BJ (cell line): Measurements from ENCODE around the gene OBSL1. TPM values are rescaled to one million over a fixed set of nuclear protein-coding genes. Genes with fewer than 3 reads are reported as not detected.

ENCODE experiments used
- CTCF ChIA-PET: fragments of 350-600 bp; formaldehyde crosslinking; extraction: SDS; loops from one replicate; lab custom pipeline; 2021; ENCODE audit warnings: antibody characterized with exemption, inconsistent platforms; lab: Yijun Ruan, JAX
- POLR2A ChIA-PET: fragments of 300-600 bp; sonication (Branson Sonifier 250); formaldehyde crosslinking; extraction: SDS; loops from one replicate; lab custom pipeline; 2021; ENCODE audit warnings: antibody characterized with exemption; lab: Charles Lee
- DNase-seq: peaks from one replicate; pipeline ENCODE4 v3.0.0-alpha.2; 2011; ENCODE audit warnings: low read depth
- H3K27me3 ChIP-seq: 2 replicates; pipeline ENCODE4 v1.6.0; 2011; ENCODE audit warnings: low read length; ENCODE audit not compliant: control insufficient read depth, insufficient read depth
- H3K36me3 ChIP-seq: 2 replicates; pipeline ENCODE4 v1.5.1; 2011; ENCODE audit warnings: low read length; ENCODE audit not compliant: control insufficient read depth, insufficient read depth
- H3K4me3 ChIP-seq: 2 replicates; pipeline ENCODE4 v1.5.1; 2011; ENCODE audit warnings: low read depth, mild to moderate bottlenecking, control low read depth, low read length
- polyA plus RNA-seq: library from polyadenylated mRNA; depleted of rRNA; stranded (reverse); fragments of >200 nt; gene quantifications from 2 replicates; pipeline ENCODE4 v1.2.3, GENCODE V29; 2011
- TF ChIP-seq, protein P1 (sequence below): IDR thresholded peaks from 2 replicates; pipeline ENCODE4 v1.5.1; 2011; ENCODE audit warnings: low read depth, mild to moderate bottlenecking, control low read depth, inconsistent platforms, low read length, moderate library complexity; ENCODE audit not compliant: insufficient read depth

OBSL1 gene
- polyA plus RNA-seq, 1 experiment = 75.9 TPM

DNA sequence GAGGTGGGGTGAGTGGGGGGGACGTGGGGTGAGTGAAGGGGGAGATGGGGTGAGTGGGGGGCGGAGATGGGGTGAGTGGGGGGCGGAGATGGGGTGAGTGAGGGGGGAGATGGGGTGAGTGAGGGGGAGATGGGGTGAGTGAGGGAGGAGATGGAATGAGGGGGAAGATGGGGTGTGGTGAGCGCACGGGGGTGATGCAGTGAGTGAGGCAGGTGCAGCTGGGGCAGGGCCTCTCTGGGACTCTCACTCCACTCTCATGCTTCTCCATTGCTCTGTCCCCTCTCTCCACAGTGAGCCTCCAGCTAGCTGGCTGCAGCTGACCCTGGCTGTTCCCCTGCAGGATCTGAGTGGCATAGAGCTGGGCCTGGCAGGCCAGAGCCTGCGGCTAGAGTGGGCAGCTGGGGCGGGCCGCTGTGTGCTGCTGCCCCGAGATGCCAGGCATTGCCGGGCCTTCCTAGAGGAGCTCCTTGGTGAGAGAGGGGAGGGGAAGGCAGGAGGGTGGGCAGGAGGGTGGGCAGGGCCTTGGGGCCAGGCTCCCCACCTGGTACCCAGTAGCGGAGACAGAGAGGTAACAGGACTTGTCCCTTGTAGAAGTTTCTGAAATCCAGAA is 42.2 kb upstream of the OBSL1 start:
- TF ChIP-seq, protein P1, sequence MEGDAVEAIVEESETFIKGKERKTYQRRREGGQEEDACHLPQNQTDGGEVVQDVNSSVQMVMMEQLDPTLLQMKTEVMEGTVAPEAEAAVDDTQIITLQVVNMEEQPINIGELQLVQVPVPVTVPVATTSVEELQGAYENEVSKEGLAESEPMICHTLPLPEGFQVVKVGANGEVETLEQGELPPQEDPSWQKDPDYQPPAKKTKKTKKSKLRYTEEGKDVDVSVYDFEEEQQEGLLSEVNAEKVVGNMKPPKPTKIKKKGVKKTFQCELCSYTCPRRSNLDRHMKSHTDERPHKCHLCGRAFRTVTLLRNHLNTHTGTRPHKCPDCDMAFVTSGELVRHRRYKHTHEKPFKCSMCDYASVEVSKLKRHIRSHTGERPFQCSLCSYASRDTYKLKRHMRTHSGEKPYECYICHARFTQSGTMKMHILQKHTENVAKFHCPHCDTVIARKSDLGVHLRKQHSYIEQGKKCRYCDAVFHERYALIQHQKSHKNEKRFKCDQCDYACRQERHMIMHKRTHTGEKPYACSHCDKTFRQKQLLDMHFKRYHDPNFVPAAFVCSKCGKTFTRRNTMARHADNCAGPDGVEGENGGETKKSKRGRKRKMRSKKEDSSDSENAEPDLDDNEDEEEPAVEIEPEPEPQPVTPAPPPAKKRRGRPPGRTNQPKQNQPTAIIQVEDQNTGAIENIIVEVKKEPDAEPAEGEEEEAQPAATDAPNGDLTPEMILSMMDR = no peak
- POLR2A ChIA-PET = no interaction called here
- H3K36me3 ChIP-seq = peaks cover 25% of the 10 kb centered on the region
- no peaks in the 10 kb centered on the region for H3K27me3 ChIP-seq
- CTCF ChIA-PET = interaction anchor here (1.4 kb wide), 1 partner anchor 53 kb away, joined by 7 read pairs; no protein-coding TSS in a partner anchor
- no peak for DNase-seq
- H3K4me3 ChIP-seq = no peak overlapping the region

DNA sequence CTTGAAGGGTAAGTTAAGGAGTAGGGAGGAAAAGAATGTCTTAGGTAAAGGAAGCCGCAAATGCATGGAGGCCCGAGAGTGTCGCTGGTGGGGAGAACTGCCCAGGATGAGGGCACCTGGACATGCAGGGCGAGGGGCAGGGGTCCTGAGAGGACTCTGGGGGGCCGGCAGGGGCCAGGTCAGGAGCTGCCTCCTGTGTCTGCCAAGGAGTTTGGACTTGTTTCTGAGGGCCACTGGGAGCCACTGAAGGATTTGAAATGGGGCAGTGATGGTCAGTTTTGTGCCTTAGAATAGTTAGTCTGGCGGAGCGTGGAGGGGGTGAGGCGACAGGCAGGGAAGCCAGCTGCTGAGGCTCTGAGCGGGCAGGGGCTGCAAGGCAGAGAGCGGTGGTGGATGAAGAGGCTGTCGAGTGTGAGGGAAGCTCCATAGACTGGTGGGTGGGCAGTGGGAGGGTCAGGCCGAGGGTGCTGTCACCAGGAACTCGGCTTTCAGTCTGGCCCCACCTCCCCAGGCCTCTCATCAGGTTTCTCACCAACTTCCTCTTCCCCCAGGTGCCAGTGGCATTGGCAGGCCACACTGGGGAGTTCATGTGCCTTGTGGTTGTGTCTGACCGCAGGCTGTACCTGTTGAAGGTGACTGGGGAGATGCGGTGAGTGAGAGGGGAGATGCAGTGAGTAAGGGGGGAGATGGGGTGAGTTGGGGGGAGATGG is 41.4 kb upstream of the OBSL1 start:
- no peaks in the 10 kb centered on the region for H3K27me3 ChIP-seq
- TF ChIP-seq, protein P1 = no peak
- CTCF ChIA-PET = interaction anchor here (1.2 to 1.4 kb wide), 2 partner anchors 53 to 76 kb away, joined by 3 to 7 read pairs; no protein-coding TSS in a partner anchor
- H3K36me3 ChIP-seq = peaks cover 29% of the 10 kb centered on the region
- POLR2A ChIA-PET = no interaction called here
- H3K4me3 ChIP-seq = no peak overlapping the region
- DNase-seq = no peak

DNA sequence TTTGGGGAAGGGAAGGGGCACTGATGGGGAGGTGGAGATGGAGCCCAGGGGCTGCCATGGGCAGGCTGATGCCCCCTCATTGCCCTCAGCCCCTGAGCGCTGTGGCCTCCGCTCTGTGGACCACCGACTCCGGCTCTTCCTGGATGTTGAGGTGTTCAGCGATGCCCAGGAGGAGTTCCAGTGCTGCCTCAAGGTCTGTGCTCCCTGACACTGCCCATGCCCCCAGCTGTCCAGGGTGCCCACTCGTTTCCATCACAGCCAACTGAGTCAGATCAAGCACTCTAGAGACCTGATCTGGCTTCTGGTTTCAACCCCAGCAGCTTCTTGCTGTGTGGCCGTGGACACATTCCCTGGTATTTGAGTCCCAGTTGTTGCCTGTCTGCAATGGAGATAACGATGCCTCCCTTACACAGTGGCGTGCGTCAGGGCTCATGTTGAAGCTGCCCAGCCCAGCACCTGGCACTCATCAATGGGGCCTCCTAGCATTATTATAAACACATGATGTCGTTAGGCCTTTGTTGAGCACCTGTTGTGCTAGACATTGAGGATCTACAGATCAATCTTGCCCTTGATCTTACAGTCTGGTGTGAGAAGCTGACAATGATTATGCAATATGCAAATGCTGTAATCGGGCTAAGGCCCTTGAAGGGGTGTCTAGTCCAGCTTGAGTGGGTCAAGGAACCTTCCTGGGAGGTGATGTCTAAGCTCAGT is 40.7 kb upstream of the OBSL1 start:
- peaks cover 30% of the 10 kb centered on the region for H3K36me3 ChIP-seq
- no peak for DNase-seq
- TF ChIP-seq, protein P1 = no peak
- no peaks in the 10 kb centered on the region for H3K27me3 ChIP-seq
- ChIA-PET CTCF (interaction anchor here (1.2 to 1.4 kb wide), 2 partner anchors 52 to 77 kb away, joined by 3 to 7 read pairs; no protein-coding TSS in a partner anchor), POLR2A (no interaction called here)
- no peak overlapping the region for H3K4me3 ChIP-seq

GRCh38 chr2:219611306-219611705 is 40.0 kb upstream of the OBSL1 start:
- POLR2A ChIA-PET = no interaction called here
- DNase-seq = no peak

More at GRCh38 chr2:219611306-219611705, 40.0 kb upstream of the OBSL1 start:
- Histone ChIP-seq H3K4me3 (no peak overlapping the region), H3K27me3 (no peaks in the 10 kb centered on the region), H3K36me3 (peaks cover 35% of the 10 kb centered on the region)
- CTCF ChIA-PET = interaction anchor here (1.1 to 1.3 kb wide), 2 partner anchors 8 to 11 kb away, joined by 3 read pairs; no protein-coding TSS in a partner anchor
- TF ChIP-seq, protein P1 = no peak
